GM18498 (cell line): Measurements from ENCODE around the gene DOCK2.

Experiments used
- ATAC-seq: cut with Tn5 transposase; IDR thresholded peaks from one replicate; pipeline ENCODE4 v1.9.1; 2021; ENCODE audit warnings: mild to moderate bottlenecking, moderate library complexity; ENCODE audit not compliant: unreplicated experiment

The DOCK2 gene

DNA sequence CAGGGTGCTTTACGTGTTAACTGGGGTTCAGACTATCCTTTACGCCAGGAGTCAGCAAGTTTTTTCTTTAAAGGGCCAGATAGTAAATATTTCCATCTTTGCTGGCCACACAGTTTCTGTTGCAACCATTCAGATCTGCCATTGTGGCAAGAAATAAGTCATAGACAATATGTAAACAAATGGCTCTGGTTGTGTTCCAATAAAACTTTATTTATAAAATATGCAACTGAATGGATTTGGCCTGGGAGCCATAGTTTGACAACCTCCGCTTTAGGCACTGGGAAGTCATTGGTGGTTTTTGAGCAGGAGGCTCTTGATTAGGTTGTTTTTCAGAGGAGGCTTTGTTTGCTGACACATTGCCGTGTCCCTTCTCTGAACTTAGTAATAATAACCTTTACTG, 252.5 kb downstream of the DOCK2 start:
- no peak for ATAC-seq

DNA sequence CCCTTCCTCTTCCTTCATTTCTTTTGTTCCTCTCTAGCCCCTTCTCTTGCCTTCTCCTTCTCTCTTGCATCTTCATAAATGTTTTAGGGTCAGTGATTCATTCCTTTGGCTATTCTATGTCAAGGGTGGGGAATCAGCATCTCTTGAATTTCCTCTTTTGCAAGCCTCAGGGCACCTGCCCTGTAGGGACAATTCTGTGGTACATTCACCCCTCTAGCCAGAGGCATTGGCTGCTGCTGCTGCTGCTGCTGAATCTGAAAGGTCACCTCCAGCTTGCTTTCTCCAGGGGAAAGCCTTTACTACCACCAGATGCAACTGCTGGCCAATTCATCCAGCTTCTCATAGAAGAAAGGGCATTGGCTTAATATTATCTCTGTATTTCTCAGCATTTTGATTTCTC, 255.9 kb downstream of the DOCK2 start:
- no peak for ATAC-seq

DNA sequence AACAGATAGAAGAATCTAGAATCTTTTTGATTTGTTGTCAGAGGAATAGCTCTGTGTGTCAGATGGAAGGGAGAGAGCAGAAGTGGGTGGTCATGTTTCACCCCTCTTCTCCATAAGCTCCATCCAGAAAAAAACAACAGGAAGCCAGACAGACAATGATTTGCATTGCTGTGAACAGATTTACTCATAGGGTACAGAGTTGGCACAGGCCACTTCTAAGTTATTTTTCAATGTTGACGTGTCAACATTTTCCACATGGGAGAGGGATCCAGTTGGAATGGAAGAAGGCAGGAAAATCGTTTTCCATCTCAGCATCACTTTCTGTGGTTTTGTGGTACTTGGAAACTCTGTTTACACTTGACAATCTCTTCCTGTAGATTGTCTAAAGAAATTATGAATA, 256.5 kb downstream of the DOCK2 start:
- no peak for ATAC-seq

DNA sequence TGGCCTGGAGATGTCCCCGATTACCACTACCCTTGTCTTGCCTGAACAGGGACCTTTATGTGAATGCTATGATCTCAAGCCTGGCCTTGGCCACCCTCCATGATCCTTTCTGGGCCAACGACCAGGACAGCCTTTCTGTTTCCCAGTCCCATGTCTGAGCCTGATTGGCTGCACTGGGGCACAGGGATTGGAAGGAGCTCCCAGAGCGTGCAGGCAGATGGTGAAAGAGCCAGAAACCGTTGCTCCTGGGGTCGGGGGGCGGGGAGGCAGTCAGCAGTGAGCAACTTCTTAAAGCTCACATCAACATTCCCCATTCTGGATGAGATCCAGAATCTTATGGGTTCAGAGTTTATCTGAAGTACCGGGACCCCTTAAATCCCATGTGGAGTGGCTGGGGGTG, 258.9 kb downstream of the DOCK2 start:
- no peak for ATAC-seq

DNA sequence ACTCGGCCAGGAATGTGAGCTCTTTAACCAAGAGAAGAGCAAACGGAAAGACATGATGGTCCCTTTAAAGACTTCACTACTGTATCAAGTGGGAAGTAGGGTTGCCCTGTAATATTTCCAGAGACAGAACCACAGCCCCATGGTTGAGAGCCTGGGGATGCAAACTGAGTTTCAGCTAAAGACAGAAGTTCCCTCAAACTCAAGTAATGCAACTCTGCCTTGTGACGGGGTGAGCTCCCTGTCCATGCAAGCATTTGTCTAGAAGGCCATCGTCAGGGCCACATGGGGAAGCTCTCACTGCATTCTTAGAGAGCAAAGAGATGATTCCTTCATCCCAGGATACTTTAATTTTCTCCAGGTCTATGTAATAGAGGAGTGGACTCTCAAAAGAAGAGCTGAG, 260.4 kb downstream of the DOCK2 start:
- ATAC-seq: no peak

DNA sequence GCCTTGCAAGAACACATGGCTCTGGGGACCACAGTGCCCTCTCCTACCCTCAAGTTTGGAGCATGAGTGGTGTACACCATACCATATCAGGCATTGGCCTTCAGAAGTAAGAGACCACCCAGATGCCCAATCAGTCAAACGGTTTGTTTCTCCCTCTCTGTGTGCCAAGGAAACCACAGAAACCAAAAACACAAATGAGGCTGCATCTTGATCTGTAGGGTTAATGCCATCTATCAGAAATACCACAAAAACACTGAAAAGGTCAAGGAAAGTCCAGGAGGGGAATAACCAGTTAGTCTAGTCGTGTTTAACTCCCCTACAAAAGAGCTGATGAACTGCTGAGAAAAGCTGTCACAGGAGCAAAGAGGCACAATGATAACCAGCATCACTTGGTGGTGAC, 264.8 kb downstream of the DOCK2 start:
- ATAC-seq: no peak

DNA sequence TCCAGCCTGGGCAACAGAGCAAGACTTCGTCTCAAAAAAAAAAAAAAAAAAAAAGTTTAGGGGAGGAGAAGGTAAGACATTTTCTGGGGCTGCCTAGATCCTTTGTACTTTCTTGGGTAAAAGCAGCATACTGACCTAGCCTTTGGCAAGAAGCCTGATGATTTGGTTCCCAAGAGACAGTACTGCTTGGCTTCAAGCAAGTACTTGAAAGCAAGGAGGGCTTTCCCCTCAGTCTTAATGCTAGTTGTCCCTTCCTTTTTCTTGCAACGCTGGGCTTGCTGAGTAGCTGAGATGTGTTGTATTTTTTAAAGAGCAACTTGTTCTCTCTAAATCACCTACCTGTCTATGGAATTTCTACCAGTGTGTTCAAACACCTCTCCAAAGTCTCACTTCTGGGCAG, 267.0 kb downstream of the DOCK2 start:
- no peak for ATAC-seq

DNA sequence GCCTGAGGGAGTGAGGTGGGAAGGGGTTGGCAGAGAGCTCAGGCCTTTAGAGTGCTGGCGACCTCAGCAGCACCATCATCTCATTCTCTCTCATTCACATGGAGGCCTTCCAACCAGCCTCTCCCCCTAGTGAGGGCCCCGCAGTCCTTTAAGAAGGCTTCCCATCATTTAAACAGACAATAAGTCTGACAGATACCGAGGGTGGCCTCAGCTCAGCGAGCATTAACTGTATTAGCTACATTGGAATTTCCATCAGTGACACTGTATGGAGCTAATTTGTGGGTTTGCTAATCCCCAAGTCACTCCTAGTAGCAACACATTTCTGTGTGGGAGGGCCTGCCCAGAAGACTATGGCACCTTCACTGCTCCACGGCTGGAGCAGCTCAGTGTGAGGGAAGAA, 267.4 kb downstream of the DOCK2 start:
- no peak for ATAC-seq

DNA sequence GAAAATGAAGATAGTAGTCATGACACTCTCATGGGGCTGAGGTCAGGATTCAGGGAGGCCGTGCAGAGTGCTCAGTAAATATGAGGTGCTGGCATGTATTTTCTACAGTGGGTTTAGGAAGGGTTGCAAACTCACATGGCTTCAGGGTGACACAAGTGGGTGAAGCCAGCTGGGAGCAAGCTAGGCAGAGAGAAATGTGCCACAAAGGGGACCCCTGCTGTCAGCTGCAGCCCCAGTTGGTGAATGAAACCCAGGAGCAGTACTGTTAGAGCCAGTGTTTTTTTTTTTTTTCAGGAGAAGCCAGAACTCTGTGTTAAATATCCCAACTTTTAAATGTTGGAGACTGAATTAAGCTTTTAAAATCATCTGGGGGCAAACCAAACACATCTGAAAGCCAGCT, 267.9 kb downstream of the DOCK2 start:
- no peak for ATAC-seq

DNA sequence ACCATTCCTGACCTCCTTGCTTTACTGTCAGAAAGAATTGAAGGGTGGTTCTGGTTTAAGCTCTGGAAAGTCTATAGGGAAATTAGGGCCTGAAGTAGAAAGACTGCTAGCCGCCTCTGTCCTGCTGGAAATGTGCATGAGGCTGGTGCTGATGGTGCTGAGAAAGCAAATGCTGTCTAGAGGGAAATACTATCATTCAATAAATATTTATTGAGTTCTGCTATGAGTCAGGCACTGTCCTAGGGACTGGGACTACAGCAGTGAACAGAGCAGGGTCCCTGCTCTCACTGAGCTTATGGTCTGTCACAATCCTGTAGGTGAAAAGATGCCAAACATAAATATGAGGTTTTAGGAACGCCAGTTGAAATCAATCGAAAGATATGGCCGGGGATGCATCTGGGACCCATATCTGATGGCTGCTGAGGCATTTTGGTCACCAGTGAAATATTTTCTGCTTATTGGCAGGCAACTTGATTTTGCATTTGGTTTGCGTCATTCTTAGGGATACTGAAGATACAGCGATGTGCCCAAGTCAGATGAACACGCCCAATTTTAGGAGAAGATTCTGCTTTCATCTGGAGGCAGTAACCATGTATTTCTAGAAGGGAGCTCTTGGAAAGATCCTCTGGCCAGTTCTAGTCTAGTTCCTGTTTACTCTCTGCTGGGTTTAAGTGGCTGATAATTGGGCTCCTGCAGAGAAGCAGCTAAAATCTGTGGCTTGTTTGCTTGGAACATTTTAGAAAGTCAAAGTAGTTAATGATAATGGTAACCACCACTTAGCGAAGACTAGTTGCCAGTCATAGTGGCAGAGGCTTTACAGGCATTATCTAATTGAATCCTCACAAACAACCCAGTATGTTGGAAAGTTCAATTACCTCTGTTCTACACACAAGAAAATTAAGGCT, 269.9 kb downstream of the DOCK2 start:
- ATAC-seq: no peak

DNA sequence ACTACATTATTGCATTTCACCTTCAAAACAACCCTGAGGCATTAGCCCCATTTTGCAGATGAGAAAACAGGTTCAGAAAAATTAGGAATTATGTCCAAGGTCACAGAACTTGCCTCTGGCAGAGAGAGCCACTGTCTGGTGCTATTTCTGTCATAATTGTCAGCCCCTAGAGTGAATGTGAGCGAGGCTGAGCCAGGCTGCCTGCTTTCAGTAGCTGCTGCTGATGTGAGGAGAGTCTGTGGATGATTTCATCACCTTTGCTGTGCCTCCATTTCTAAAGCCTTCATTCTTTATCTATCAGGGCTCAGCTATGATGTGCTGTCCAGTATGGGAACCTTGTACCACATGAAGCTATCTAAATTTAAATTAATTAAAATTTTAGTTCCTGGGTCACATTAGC, 271.8 kb downstream of the DOCK2 start:
- no peak for ATAC-seq

DNA sequence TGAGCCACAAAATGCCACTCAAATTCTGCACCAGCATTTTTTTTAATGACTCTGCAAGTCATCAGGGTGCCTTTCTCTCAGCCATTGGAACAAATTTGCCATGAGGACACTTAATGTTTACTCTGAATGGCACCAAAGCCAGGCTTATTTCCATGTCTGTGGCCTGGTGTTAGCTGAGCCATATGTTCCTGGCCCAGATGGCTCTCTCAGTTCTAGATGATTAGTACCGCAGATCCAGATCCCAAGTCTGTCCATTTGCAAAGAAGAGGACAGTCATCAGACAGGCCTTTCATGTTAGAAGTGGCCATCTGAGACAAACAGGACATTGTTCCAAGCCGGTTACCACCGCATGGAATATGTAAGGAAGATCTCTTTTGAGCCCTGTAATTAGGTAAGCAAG, 272.9 kb downstream of the DOCK2 start:
- ATAC-seq: no peak

DNA sequence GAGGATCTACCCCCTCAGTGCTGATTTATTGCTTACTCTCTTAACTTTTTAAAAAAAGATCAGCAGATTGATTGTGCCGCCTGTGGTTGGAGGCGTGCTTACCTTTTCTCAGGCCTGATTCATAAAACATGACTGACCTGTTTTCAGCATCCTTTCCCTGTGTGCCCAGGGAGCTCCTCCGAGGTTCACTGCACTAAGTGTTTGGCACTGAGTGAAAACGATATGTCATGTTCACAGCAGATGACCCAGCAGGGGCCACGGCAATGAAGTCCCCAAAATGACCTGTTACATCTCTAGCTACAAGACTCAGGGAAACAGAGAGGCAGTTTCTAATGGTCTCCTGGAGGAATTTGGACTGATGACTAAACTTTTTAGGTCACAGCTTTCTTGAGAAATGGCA, 273.3 kb downstream of the DOCK2 start:
- ATAC-seq: no peak

DNA sequence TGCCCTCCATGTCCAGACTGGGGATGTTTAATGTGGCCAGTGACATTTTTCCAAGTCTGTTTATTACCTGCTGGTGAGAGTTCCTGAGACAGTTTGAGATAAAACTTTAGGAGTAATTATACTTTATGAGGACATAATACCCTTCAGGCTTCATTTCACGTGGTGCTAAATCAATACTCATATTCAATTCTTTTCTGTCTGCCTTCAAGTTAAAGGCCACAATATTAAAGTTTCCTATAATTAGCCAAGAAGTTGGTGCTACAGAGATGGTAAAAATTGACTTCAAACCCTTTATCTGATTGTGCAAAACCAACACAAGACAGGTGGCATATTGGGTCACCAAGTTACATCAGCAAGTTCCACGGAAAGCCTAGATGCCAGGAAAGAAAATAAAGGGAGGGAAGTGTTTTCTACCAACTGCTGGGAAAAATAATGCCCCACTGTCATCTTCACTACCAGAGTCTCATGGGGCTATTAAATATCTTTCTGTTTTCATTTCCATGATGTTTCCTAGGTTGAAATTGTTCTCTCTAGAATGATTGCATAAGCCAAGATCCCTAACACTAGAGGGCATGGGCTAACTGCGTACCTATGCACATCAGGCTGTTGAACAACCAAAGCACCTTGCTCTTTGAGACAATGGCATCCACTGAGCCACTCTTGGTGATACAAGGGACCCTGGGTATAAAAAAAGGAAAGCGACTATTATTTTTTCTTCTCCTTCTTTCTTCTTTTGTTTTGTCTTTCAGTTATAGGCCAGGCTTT, 274.6 kb downstream of the DOCK2 start:
- ATAC-seq: no peak

DNA sequence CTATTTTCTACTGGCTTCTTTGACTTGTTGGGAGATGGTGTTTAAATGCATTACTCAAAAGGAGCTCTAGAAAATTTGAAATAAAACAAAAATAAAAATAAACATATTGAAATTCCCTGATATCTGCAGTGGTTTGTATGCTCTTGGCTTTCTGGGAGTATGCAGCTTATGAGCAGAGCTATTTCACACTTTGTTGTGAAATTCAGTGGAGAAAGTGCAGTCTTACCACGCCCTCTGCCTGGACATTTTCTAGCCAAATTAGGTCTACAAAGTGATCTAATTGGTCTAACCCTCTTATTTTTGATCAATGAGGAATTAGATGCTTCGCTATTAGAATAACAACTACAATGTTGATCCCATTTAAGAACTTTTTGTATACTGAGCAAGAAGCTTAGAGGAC, 276.4 kb downstream of the DOCK2 start:
- no peak for ATAC-seq

DNA sequence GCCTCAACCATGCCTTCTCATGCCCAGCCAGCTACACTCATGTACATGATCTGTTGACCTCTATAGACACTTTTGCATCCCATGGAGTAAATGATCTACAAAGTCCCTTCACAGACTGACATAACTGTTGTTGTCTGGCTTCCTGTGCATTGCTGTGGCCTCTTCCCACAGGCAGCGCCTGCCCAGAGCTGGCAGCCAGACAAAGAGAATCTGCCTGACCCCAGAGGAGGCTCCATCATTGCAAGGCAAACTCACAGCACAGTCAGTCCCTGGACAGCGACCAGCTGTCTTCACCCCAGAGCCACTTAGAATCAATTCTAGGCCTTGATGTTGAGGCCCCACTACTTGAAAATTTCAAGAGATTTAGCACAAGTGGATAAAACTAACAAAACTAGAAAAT, 277.7 kb downstream of the DOCK2 start:
- no peak for ATAC-seq

DNA sequence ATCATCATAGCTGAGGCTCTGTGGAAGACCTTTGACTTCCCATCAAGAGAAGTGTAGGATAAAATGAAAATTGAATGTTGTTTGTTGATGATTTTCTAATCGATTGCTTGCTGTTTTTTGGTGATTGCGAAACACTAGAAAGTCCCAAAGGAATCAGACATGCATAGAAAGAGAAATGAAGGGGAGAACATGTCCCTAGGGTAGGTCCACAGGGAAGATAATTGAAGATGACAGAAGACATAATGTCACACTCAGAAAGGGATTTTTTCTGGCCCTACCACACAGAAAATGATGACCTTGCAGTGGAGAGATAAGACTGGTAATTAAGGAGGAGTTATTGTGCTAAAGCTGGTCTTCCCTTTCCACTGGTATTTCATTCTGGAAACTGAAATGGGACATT, 280.4 kb downstream of the DOCK2 start:
- ATAC-seq: no peak

DNA sequence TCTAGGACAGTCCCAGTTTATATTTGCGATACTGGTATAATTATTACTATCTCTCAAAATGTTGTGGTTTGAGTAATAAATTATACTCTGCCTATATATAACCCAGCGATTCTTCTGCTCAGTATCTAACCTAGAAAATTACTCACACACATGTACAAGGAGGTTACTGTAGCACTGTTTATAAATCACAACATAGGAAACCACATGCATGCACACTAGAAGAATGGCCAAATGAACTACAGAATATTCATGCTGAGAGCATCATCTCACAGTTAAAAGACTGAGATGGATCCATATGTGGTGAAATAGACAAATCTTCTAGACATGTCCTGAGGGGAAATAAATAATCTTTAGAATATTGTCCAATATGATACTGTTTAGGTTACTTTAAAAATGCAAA, 281.2 kb downstream of the DOCK2 start:
- no peak for ATAC-seq

DNA sequence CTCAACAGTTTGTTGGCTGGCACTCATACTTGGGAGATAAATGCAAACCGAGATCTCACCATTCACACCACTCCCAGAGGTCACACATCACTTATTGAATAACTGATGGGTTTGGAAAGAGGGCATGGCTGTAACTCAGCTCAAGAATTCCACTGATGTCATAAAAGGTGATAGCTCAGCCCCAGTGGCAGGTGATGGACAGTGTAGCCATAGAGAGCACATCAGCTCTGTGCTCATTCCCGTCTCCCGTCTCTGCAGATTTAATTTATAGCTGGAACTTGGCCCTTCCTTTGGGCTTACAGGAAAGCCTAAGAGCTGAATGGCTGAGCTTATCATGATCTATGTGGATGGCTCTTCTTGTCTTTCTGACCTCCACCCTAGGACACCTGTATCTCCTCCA, 283.4 kb downstream of the DOCK2 start:
- no peak for ATAC-seq

DNA sequence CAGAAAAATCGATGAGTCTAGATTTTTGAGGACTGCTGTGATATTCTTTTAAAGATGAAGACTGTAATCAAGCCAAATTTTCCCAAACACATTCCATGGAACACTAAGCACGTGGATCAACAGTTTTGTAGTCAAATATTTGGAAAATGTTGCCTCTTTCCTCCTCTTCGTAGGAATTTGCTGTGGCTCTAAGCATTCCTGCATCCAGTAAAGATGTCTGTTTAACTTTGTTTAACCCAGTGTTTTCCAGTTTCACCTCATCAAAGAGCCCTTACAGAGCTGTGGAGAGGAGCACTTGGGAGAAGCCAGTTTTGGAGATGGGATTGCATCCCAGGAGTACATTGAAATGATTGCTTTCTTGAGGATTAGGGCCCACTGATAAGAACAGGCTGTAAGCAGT, 284.3 kb downstream of the DOCK2 start:
- ATAC-seq: no peak

DNA sequence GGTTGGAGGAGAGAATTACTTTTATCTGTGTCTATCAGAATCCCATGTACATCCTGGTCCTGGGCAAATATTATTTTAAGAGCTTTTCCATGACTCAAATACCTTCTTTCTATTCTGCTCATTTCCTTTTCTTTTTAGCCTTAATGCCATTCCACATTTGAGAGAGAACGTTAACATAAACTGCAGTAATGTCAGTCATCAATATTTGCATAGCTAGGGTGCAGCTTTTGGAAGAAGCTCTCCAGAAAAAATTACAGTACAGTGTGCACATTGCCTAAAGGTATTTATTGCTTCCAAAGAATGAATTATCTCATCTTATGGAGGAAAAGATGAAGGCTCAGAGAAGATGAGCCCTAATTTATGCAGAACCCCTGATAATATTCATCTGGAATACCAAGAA, 284.9 kb downstream of the DOCK2 start:
- ATAC-seq: no peak

DNA sequence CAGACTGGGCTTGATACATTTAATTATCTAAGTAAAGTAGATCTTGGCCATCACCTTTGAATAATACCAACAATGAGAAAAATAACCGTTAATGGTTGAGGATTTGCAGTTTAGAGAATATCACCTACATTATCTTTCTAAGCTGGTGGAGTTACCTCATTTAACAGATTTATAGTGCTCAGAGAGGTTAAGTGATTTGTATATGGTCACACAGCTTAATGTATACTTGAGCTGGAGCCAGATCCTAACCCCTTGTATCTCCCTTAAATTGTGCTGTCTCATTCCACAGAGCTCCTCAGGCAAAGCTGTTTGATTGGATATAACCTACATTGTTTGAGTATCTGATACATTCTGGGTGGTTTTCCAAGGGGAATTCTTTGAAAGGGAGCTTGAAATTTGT, 285.4 kb downstream of the DOCK2 start:
- no peak for ATAC-seq
